CD4-positive, alpha-beta T cell treated with Interleukin-4 for 4 hours (primary cell): Measurements from ENCODE around the gene TMEM40.
A peak's percentile ranks its signal among the peaks of the same experiment; 100 is the strongest.
"Not testable (repeated sequence)": the region's sequence is repeated elsewhere in the genome, so short reads cannot be mapped to it uniquely, and the experiment has no call there.

Source experiments
- DNase-seq: peaks from one replicate; pipeline ENCODE4 v3.0.0-alpha.2; 2020

TMEM40 gene

GRCh38 chr3:12759097-12759679 lies at the start of gene TMEM40:
Gene TMEM40 (minus strand): TSS chr3:12759259. CDS start chr3:12749832, 9,427 bp downstream.
- DNase-seq: no peak

DNA sequence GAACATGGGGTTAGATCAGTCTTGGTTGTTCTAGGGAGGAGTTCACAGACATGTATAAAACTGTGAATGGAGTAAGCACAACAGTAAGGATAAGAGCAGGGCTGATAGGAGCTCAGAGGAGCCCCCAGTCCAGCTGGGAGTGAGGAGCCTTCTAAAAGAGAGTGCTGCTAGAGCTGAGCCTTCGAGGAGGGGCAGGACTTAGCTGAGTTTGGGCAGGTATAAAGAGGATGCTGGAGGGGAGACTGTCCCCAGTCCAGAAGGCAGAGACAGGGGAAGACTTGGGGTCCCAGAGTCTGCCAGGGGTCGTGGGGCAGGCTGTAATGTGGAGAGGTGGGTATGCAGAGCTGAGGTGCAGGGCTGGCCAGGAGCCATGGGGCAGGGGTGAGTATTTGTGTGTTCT lies 49.5 kb upstream of the TMEM40 start:
- DNase-seq: no peak

DNA sequence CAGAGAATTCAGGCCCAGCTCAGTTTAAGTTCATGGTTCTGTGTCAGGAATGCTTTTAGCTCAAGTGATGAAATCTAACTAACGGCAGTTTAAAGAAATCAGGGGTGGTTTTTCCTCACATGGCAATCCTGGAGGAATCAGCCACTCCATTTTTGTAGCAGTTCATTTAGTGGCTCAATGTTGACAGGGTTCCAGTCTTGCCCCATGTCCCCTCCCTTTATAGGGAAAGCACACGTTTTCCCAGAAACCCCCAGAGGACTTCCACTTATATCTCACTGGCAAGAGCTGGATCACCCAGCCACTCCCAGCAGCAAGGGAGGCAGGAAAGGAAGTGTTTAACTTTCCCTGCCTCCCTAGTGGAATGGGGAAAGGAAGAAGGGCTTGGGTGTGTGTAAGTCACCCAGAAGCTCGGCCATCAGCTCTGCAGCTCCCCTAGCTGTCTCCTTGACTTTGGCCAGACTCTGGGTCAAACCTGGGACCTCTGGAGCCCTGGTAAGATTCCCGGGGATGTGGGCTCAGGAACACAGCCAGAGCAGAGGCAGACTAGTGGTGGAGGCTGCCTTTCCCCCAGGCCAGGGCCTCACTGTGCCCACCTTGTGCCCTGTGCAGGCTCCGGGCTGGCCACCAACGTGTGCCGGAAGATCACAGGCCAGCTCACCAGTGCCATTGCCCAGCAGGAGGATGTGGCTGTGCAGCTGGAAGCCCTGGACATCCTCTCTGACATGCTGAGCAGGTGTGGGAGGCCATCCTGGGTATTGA lies 48.7 kb upstream of the TMEM40 start:
- no peak for DNase-seq

- DNase-seq: no peak
These were observed 48.0 kb upstream of the TMEM40 start for GRCh38 chr3:12807066-12807465.

DNA sequence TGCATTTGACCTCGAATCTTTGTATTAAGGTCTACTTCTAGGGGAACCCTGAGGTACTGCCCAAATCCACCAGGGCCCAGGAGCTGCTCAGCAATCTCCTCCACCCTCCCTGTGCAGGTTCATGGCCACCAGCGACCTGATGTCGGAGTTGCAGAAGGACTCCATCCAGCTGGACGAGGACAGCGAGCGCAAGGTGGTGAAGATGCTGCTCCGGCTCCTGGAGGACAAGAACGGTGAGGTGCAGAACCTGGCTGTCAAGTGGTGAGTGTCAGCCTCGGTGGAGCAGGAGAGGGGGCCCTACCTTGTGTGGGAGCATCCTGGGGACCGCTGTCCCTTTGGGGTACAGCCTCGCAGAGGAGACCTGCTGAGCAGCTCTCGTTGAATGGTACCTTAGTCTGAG lies 44.3 kb upstream of the TMEM40 start:
- DNase-seq: no peak

GRCh38 chr3:12799525-12800440 lies 40.7 kb upstream of the TMEM40 start:
- DNase-seq: no peak

- no peak for DNase-seq
These were observed 39.6 kb upstream of the TMEM40 start for GRCh38 chr3:12798559-12799179.

DNA sequence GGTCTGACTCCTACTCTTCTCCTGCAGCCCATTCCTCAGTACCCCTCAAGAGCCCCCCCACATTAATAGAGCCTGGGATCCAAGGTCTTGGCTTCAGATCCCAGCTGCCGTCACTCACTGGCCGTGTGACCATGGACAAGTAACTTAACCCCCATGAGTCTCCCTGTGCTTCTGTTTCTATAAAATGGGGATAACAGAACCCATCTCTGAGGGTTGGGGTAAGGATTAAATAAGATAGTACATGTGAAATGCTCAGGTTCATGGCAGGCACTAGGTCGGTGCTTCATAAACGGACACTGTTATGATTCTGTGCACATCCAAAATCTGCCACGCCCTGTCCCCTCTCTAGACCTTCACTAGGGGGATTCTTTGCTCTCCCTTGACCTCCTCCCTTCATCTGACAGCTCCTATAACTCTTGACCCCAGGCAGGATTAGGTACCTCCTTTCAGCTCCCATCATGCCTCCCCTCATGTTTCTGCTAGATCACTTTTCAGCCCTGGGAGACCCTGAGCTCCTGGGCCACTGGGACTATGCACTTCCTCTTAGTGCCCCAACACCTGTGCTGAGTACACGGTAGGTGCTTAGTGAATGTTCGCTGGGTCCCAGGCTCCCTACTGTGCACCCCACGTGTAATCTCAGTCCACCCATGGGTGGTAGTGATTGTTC lies 39.0 kb upstream of the TMEM40 start:
- no peak for DNase-seq

DNA sequence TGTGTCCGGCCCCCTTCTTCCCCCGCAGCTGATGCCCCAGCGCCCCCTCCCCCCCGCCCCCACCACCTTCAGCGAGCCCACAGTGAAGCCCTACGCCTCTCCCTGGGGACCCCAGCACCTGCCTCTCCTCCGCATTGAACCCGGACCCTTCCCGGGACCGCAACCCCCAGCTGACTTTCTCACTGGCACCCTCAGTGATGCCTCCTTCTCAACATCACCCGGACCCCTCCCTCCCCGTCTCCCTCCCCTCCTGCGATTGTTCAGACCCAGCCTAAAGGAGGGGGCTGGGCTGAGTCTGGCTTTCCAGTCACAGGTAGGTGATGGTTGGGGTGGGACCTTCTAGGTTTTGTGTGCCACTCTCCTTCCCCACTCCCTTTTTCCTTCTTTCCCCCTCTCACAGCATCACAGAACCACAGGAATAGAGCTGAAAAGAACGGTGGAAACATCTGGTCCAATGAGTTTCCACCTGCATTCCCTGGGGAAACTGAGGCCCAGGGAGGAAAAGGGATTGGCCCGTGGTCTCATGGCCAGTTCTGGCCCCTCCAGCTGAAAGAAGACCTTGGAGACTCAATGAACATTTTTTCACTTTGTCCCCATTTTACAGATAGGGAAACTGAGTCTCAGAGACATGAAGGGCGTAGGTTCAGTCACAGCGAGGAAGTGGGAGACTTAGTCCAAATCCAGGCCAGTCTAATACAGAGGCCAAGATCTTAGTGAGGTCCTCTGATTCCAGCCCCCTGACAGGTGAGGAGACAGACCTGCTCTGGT lies 38.2 kb upstream of the TMEM40 start:
- DNase-seq: no peak

DNA sequence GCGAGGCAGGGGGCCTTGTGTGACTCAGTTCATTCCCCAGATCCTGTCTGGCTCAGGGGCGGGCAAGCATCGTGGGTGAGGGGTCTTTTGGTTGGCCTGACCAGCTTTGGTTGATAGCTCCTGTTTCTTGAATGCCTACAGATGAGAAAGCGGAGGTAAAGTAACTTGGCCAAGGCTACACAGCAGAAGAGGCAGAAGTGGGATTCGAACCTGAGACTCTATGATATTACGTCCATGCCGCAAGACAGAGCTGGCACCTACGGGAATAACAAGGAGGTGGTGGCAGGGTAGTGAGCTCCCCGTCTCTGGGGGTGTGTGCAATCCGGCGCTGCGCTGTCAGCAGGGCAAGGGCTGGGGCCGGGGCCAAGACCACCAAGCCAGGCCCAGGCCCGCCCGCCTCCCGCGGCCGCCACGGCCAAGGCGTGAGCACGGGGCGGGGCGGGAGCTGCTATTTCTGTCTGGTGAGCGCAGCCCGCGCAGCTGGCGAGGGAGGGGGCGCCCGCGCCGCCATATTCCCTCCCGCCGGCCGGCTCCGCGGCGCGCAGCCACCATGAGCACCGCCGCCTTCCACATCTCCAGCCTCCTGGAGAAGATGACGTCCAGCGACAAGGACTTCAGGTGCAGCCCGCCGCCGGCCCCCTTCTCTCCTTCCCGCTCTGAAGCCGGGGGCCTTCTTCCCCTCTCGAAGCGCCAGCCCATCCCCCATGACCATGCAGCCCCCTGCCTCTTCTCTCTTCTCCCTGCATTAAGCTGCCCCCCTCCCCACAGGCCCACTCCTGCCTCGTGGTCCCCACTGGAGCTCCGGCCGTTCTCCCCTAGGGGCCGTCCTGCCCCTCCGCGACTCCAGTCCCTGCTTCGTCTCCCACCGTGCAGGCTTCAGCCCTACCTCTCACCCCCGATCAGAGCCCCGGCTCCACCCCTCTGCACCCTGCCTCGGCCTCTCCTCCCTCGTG lies 37.4 kb upstream of the TMEM40 start, which contains the start of gene CAND2:
CAND2 (plus strand) TSS at position 510 of the 953 bp plus-strand sequence; CDS start at position 551, 41 bp downstream.
- DNase-seq: peak; percentile 8

DNA sequence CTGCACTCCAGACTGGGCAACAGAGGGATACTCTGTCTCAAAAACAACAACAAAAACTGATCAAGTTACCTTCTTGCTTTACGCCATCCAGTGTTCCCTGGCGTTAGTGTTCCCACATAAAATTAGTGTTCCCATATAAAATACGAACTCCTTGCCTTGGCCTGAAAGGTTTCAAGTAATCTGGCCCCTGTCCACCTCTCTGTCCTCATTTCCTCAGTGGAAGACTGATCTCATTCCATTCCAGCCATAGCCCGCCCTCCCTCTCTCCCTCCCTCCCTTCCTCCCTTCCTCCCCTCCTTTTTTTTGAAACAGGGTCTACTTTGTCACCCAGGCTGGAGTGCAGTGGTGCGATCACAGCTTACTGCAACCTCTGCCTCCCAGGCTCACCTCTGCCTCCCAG lies 34.6 kb upstream of the TMEM40 start:
- no peak for DNase-seq

DNA sequence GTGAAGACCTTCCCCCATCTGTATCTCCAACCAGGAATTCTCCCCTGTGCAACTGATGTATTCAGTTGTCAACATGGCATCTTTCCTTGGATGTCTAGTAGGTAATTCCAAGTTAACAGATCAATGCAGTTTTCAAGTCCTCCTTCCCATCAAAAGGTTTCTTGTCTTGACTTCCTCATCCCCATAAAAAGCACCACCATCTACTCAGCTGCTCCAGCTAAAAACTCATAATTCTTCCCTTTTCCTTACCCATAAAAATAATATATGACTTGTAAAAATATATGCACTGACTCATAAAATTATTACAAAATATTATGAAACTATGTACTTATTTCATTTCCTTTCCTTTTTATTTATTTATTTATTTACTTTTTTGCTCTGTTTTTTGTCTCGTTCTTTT lies 32.4 kb upstream of the TMEM40 start:
- DNase-seq: no peak

DNA sequence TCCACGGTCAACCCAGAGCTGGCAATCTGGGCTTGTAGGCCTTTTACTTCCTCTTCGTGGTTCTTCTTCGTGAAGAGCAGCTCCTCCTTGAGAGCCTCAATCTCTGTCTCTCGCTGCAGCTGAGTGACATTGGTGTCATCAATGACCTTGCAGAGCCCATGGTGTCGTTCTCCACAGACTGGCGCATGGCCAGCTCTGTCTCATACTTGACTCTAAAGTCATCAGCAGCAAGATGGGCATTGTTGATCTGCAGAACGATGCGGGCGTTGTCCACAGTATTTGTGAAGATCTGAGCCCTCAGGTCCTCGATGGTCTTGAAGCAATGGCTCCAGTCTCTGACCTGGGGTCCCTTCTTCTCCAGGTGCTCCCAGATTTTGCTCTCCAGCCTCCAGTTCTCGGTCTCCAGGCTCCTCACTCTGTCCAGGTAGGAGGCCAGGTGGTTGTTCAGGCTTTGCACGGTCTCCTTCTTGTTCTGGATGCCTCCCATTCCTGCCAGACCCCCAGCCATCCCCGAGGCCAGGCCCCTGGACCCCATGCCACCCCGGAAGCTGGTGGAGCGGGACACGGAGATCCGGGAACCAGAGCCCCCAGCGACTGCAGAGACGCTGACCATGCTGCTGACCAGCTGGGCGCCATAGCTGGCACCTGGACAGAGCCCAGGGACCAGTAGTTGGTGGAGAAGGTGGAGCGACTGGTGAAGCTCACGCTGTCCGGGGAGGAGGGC lies 29.1 kb upstream of the TMEM40 start:
- DNase-seq: not testable (repeated sequence)

DNA sequence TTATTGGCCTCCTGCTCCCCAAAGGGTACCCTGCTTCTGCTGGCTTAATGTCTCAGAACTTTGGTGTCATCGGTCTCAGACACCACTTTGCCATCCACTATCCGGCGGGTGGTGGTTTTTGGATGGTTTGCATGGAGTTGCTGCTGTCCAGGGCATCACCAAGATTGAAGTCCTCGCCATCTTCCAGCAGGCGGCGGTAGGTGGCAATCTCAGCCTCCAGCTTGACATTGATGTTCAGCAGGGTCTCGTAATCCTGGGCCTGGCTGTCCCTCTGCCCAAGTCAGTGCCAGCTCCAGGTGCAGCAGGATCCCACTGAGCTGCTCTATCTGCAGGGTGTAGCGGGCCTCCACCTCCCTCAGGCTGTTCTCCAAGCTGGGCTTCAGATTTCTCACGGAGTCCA lies 28.3 kb upstream of the TMEM40 start:
- DNase-seq: peak; percentile 34

DNA sequence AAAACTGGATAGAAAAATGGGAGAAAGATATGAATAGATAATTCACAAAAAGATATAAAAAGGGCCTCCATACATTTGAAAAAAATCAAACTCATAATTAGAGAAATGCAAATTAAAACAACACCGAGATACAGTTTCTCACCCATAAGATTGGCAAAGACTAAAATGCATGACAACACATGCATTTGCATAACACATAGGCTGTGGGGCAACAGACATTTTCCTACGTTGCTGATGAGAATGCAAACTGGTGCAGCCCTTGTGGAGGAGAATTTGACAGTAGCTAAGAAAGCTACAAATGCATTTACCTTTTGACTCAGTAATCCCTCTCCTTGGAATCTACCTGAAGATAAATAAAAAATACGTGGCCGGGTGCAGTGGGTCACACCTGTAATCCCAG lies 26.0 kb upstream of the TMEM40 start:
- no peak for DNase-seq

GRCh38 chr3:12782172-12782815 lies 23.2 kb upstream of the TMEM40 start:
- no peak for DNase-seq

- DNase-seq: no peak
These were observed 21.7 kb upstream of the TMEM40 start for GRCh38 chr3:12780751-12781150.

DNA sequence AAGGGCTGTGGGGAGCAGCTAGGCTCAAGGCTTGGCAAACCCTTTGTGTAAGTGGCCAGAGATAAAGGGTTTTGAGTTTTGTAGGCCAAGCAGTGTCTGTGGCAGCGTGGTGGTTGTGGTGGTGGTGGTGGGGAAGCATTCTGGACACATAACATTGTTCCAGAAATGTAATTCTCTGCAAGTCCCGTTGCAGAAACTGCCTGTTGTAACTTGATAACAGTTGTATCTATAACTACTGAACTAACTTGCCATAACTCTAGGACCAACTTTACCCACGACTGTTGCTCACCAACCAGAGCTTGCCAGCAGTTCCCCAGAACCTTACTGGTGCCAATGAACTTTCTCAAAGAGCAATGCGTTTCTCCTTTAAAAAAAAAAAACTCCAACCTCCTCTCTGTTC lies 18.1 kb upstream of the TMEM40 start:
- DNase-seq: no peak

DNA sequence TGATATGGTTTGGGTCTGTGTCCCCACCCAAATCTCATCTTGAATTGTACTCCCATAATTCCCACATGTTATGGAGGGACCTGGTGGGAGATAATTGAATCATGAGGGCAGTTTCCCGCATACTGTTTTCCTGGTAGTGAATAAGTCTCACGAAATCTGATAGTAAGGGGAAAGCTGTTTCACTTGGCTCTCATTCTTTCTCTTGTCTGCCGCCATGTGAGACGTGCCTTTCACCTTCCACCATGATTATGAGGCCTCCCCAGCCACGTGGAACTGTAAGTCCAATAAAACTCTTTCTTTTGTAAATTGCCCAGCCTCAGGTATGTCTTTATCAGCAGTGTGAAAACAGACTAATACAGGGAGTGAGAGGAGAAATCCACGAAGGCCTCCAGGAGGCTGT lies 16.9 kb upstream of the TMEM40 start:
- DNase-seq: not testable (repeated sequence)
